HG02852 (cell line): ENCODE results near the gene LAMB2.

Experiments
- ATAC-seq: cut with Tn5 transposase; IDR thresholded peaks from one replicate; pipeline ENCODE4 v1.9.1; 2021; ENCODE audit warnings: mild to moderate bottlenecking, moderate library complexity; ENCODE audit not compliant: unreplicated experiment

Gene LAMB2

DNA sequence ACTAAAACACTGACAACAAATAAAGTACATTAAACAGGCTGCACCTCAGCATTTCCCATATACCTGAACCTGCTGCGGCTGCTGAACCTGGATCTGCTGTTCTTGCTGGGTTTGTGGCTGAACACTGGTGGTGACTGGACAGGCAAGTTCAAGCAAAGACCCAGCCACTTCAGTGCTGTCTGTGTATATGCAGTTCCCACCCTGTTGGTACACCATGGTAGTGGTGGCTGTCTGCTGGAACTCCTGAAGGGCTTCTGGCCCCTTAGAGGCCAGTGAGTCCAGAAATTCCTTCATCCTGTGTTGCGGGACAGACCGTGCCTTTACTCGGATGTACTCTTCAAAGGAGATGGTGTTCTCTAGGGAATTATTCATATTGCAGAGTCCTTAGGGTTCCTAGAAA lies 56.2 kb downstream of the LAMB2 start:
- ATAC-seq = no peak

GRCh38 chr3:49076116-49076515 lies 56.7 kb downstream of the LAMB2 start:
- ATAC-seq = no peak
